GM18951 (cell line): ENCODE results near the gene AARS1.
"Not testable (repeated sequence)": the region's sequence is repeated elsewhere in the genome, so short reads cannot be mapped to it uniquely, and the experiment has no call there.

Experiments
- in situ Hi-C: fragments of 300-500 bp; cut with MboI; formaldehyde crosslinking; loops from one replicate; pipeline ENCODE4 v1.12.0; 2022; ENCODE audit warnings: low sequenced_read_pairs, mixed read lengths, inconsistent platforms; ENCODE audit not compliant: unreplicated experiment

AARS1 gene

DNA sequence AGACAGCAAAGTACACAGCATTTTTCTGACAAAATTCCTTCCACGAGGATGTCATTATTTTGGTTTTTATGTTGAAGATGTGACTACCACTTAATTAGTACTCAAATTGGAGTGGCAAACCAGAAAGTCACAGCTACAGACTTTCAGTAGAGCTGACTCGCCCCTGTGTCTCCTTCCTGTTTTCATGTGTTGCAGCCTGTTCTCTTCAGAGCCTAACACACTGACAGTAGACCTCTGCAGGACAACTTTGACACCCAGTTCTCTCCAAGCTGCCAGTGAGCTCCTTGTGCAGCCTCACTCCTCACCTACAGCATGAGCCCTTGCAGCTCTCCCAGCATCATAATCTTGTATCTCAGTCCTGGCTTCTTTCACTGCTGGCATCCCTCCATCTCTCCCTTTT lies 66.7 kb downstream of the AARS1 start:
- in situ Hi-C loops: not testable (repeated sequence)

DNA sequence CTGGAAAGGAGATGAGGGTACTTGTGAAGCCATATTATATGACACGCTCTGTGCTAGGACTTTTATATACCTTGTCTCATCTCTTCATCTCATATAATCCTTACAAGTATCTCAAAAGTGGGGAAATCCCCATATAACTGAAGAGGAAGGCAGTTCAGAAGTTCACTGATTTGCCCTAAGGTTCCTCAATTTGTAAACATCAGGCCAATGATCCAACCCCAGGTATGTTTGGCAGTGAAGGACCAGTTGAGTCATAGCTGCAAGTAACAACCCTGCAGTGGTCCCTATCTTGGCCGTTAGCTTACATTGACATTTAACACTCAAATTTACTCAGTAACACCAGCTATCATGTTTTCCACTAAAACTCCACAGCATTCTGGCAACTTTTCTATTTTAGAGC lies 70.7 kb downstream of the AARS1 start:
- in situ Hi-C loops: not testable (repeated sequence)

DNA sequence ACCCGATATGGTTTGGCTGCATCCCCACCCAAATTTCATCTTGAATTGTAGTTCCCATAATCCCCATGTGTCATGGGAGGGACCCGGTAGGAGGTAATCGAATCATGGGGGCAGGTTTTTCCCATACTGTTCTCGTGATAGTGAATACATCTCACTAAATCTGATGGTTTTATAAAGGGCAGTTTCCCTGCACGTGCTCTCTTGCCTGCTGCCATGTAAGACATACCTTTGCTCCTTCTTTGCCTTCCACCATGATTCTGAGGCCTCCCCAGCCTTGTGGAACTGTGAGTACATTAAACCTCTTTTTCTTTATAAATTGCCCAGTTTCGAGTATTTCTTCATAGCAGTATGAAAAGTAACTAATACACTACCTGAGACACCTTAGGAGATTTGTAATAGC lies 82.9 kb downstream of the AARS1 start:
- in situ Hi-C loops: not testable (repeated sequence)

DNA sequence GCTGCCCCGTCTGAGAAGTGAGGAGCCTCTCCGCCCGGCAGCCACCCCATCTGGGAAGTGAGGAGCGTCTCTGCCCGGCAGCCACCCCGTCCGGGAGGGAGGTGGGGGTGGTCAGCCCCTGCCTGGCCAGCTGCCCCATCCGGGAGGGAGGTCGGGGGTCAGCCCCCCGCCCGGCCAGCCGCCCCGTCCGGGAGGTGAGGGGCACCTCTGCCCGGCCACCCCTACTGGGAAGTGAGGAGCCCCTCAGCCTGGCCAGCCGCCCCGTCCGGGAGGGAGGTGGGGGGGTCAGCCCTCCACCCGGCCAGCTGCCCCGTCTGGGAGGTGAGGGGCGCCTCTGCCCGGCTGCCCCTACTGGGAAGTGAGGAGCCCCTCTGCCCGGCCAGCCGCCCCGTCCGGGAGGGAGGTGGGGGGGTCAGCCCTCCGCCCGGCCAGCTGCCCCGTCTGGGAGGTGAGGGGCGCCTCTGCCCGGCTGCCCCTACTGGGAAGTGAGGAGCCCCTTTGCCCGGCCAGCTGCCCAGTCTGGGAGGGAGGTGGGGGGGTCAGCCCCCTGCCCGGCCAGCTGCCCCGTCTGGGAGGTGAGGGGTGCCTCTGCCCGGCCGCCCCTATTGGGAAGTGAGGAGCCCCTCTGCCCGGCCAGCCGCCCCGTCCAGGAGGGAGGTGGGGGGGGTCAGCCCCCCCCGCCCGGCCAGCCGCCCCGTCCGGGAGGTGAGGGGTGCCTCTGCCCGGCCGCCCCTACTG lies 84.5 kb downstream of the AARS1 start:
- in situ Hi-C loops: not testable (repeated sequence)

DNA sequence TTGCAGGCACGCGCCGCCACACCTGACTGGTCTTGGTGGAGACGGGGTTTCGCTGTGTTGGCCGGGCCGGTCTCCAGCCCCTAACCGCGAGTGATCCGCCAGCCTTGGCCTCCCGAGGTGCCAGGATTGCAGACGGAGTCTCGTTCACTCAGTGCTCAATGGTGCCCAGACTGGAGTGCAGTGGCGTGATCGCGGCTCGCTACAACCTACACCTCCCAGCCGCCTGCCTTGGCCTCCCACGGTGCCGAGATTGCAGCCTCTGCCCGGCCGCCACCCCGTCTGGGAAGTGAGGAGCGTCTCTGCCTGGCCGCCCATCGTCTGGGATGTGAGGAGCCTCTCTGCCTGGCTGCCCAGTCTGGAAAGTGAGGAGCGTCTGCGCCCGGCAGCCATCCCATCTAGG lies 85.3 kb downstream of the AARS1 start:
- in situ Hi-C loops: not testable (repeated sequence)

DNA sequence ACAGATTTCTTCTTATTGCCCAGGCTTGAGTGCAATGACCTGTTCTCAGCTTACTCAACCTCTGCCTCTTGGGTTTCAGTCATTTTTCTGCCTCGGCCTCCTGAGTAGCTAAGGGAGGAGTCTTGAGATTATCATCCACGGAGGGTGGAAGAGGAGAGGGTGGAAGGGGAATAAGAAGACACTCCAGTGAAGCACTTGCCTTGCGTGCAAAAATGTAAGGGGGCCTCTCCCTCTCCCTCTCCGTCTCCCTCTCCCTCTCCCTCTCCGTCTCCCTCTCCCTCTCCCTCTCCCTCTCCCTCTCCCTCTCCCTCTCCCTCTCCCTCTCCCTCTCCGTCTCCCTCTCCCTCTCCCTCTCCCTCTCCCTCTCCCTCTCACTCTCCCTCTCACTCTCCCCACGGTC lies 85.8 kb downstream of the AARS1 start:
- in situ Hi-C loops: not testable (repeated sequence)
